Neural cell (in vitro differentiated cells): ENCODE data around the gene S100A5. TPM values are rescaled to one million over a fixed set of nuclear protein-coding genes. Genes with fewer than 3 reads are reported as not detected.

Source experiments
- H2AFZ ChIP-seq: fragments of 200-600, 300-800 bp; sonication (generic), shearing (Covaris generic); 2 replicates; pipeline ENCODE4 v1.6.0; 2014; ENCODE audit warnings: low read depth, mild to moderate bottlenecking, antibody characterized with exemption, low read length, moderate library complexity
- H3F3A ChIP-seq: fragments of 200-600 bp; shearing (Covaris generic); 2 replicates; pipeline ENCODE4 v1.6.1; 2016; ENCODE audit warnings: mild to moderate bottlenecking, moderate library complexity, mixed read lengths, antibody characterized with exemption, low read length; ENCODE audit not compliant: insufficient read depth, poor library complexity, severe bottlenecking
- H3K27ac ChIP-seq: fragments of 200-600, 300-800 bp; sonication (generic), shearing (Covaris generic); 2 replicates; pipeline ENCODE4 v1.5.1; 2014; ENCODE audit warnings: mild to moderate bottlenecking, low read length, moderate library complexity
- H3K27me3 ChIP-seq: fragments of 300-800, 200-600 bp; sonication (generic), shearing (Covaris generic); 2 replicates; pipeline ENCODE4 v1.6.0; 2014; ENCODE audit warnings: mild to moderate bottlenecking, low read depth, low read length, moderate library complexity; ENCODE audit not compliant: insufficient read depth
- H3K36me3 ChIP-seq: fragments of 300-800, 200-600 bp; sonication (generic), shearing (Covaris generic); 2 replicates; pipeline ENCODE4 v1.5.1; 2014; ENCODE audit warnings: mild to moderate bottlenecking, antibody characterized with exemption, low read length, moderate library complexity; ENCODE audit not compliant: insufficient read depth
- H3K4me2 ChIP-seq: fragments of 300-800, 200-600 bp; sonication (generic), shearing (Covaris generic); 2 replicates; pipeline ENCODE4 v1.6.0; 2014; ENCODE audit warnings: mild to moderate bottlenecking, low read length
- H3K4me3 ChIP-seq: fragments of 300-800, 200-600 bp; sonication (generic), shearing (Covaris generic); 2 replicates; pipeline ENCODE4 v1.5.1; 2014; ENCODE audit warnings: mild to moderate bottlenecking, low read length, moderate library complexity
- H3K79me2 ChIP-seq: fragments of 200-600 bp; shearing (Covaris generic); replicated peaks from 2 replicates; pipeline ENCODE4 v1.6.0; 2014; ENCODE audit warnings: mild to moderate bottlenecking, low read length, moderate library complexity; ENCODE audit not compliant: insufficient read depth
- H3K9ac ChIP-seq: fragments of 300-800, 200-600 bp; sonication (generic), shearing (Covaris generic); 2 replicates; pipeline ENCODE4 v1.6.1; 2016; ENCODE audit warnings: mild to moderate bottlenecking, low read length, mixed read lengths
- H3K9me2 ChIP-seq: fragments of 200-600 bp; shearing (Covaris generic); 2 replicates; pipeline ENCODE4 v1.6.1; 2016; ENCODE audit warnings: mild to moderate bottlenecking, low read length, mixed read lengths; ENCODE audit not compliant: insufficient read depth
- H3K9me3 ChIP-seq: fragments of 200-600, 300-800 bp; sonication (generic), shearing (Covaris generic); 2 replicates; pipeline ENCODE4 v1.6.1; 2016; ENCODE audit warnings: mild to moderate bottlenecking, mixed run types, low read length, moderate library complexity, mixed read lengths
- H4K20me1 ChIP-seq: fragments of 200-600 bp; shearing (Covaris generic); 2 replicates; pipeline ENCODE4 v1.6.1; 2016; ENCODE audit warnings: mild to moderate bottlenecking, mixed run types; ENCODE audit not compliant: insufficient read depth
- EP300 ChIP-seq: fragments of 450-650 bp; conservative IDR thresholded peaks from 2 replicates; pipeline ENCODE4 v1.6.1; 2014; ENCODE audit warnings: antibody characterized with exemption, mild to moderate bottlenecking, moderate library complexity; ENCODE audit not compliant: poor library complexity, severe bottlenecking
- EZH2 ChIP-seq: fragments of 200-600, 300-800 bp; shearing (Covaris generic), sonication (generic); IDR thresholded peaks from 2 replicates; pipeline ENCODE4 v1.6.1; 2014; ENCODE audit warnings: antibody characterized with exemption, low read length, borderline replicate concordance, mild to moderate bottlenecking; ENCODE audit not compliant: insufficient read depth, poor library complexity, severe bottlenecking
- MXI1 ChIP-seq: fragments of 450-650 bp; conservative IDR thresholded peaks from 2 replicates; pipeline ENCODE4 v1.6.1; 2014; ENCODE audit warnings: antibody characterized with exemption, mild to moderate bottlenecking; ENCODE audit not compliant: poor library complexity, severe bottlenecking
- POLR2AphosphoS5 ChIP-seq: IDR thresholded peaks from 2 replicates; pipeline ENCODE4 v1.6.1; 2012
- RAD21 ChIP-seq: fragments of 450-650 bp; conservative IDR thresholded peaks from 2 replicates; pipeline ENCODE4 v1.6.1; 2014; ENCODE audit warnings: antibody characterized with exemption, mild to moderate bottlenecking, moderate library complexity
- SMC3 ChIP-seq: fragments of 450-650 bp; conservative IDR thresholded peaks from 2 replicates; pipeline ENCODE4 v1.6.1; 2014; ENCODE audit warnings: antibody characterized with exemption, mild to moderate bottlenecking, moderate library complexity; ENCODE audit not compliant: poor library complexity
- TAF1 ChIP-seq: IDR thresholded peaks from 2 replicates; pipeline ENCODE4 v1.6.1; 2012; ENCODE audit warnings: low read depth
- polyA plus RNA-seq: library from polyadenylated mRNA; depleted of rRNA; stranded (reverse); fragments of >200 nt; gene quantifications from 2 replicates; pipeline ENCODE4 v1.2.3, GENCODE V29; 2014
- TF ChIP-seq, protein P1 (sequence below): IDR thresholded peaks from 2 replicates; pipeline ENCODE4 v1.6.1; 2012; ENCODE audit warnings: borderline replicate concordance
- TF ChIP-seq, protein P2 (sequence below): fragments of 450-650 bp; IDR thresholded peaks from 2 replicates; pipeline ENCODE4 v1.5.1; 2014; ENCODE audit warnings: antibody characterized with exemption, mild to moderate bottlenecking, moderate library complexity; ENCODE audit not compliant: poor library complexity, severe bottlenecking

The S100A5 gene
- polyA plus RNA-seq, 1 donor from 2014 or later, result not detected

- Histone ChIP-seq H3F3A (no peaks in the 10 kb centered on the region), H3K79me2 (no peaks in the 10 kb centered on the region), H3K4me3 (no peak within 1 kb of the TSS), H3K36me3 (no peaks in the 10 kb centered on the region), H3K9me3 (no peaks in the 10 kb centered on the region), H3K27me3 (no peaks in the 10 kb centered on the region), H2AFZ (no peak within 1 kb of the TSS), H3K9me2 (no peaks in the 10 kb centered on the region), H3K9ac (no peak within 1 kb of the TSS), H4K20me1 (no peaks in the 10 kb centered on the region), H3K27ac (no peak within 1 kb of the TSS), H3K4me2 (no peak within 1 kb of the TSS)
- TF ChIP-seq, protein P1, sequence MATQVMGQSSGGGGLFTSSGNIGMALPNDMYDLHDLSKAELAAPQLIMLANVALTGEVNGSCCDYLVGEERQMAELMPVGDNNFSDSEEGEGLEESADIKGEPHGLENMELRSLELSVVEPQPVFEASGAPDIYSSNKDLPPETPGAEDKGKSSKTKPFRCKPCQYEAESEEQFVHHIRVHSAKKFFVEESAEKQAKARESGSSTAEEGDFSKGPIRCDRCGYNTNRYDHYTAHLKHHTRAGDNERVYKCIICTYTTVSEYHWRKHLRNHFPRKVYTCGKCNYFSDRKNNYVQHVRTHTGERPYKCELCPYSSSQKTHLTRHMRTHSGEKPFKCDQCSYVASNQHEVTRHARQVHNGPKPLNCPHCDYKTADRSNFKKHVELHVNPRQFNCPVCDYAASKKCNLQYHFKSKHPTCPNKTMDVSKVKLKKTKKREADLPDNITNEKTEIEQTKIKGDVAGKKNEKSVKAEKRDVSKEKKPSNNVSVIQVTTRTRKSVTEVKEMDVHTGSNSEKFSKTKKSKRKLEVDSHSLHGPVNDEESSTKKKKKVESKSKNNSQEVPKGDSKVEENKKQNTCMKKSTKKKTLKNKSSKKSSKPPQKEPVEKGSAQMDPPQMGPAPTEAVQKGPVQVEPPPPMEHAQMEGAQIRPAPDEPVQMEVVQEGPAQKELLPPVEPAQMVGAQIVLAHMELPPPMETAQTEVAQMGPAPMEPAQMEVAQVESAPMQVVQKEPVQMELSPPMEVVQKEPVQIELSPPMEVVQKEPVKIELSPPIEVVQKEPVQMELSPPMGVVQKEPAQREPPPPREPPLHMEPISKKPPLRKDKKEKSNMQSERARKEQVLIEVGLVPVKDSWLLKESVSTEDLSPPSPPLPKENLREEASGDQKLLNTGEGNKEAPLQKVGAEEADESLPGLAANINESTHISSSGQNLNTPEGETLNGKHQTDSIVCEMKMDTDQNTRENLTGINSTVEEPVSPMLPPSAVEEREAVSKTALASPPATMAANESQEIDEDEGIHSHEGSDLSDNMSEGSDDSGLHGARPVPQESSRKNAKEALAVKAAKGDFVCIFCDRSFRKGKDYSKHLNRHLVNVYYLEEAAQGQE, result no peak
- no peak for TF ChIP-seq POLR2AphosphoS5
- no peak for TF ChIP-seq RAD21
- TF ChIP-seq MXI1, result no peak
Observed at GRCh38 chr1:153565529-153566374, 25.0 kb upstream of the S100A5 start, which contains the start of gene S100A2. TSS of gene S100A2 (minus strand) at chr1:153565844. CDS start at chr1:153563877, 1,967 bp downstream.

GRCh38 chr1:153563991-153564390 lies 23.3 kb upstream of the S100A5 start:
- no peaks in the 10 kb centered on the region for H3F3A ChIP-seq
- H3K9ac ChIP-seq, result no peak overlapping the region
- TF ChIP-seq EP300 (no peak), MXI1 (no peak), RAD21 (no peak), SMC3 (no peak), EZH2 (no peak), TAF1 (no peak), POLR2AphosphoS5 (no peak)
- TF ChIP-seq, protein P1, result no peak
- TF ChIP-seq, protein P2, sequence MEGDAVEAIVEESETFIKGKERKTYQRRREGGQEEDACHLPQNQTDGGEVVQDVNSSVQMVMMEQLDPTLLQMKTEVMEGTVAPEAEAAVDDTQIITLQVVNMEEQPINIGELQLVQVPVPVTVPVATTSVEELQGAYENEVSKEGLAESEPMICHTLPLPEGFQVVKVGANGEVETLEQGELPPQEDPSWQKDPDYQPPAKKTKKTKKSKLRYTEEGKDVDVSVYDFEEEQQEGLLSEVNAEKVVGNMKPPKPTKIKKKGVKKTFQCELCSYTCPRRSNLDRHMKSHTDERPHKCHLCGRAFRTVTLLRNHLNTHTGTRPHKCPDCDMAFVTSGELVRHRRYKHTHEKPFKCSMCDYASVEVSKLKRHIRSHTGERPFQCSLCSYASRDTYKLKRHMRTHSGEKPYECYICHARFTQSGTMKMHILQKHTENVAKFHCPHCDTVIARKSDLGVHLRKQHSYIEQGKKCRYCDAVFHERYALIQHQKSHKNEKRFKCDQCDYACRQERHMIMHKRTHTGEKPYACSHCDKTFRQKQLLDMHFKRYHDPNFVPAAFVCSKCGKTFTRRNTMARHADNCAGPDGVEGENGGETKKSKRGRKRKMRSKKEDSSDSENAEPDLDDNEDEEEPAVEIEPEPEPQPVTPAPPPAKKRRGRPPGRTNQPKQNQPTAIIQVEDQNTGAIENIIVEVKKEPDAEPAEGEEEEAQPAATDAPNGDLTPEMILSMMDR, result no peak
- H3K27me3 ChIP-seq, result no peaks in the 10 kb centered on the region
- H3K4me2 ChIP-seq, result no peak overlapping the region
- H4K20me1 ChIP-seq, result no peaks in the 10 kb centered on the region
- no peak overlapping the region for H3K4me3 ChIP-seq
- H3K36me3 ChIP-seq, result no peaks in the 10 kb centered on the region
- H3K9me3 ChIP-seq, result no peaks in the 10 kb centered on the region
- H3K79me2 ChIP-seq, result no peaks in the 10 kb centered on the region
- no peak overlapping the region for H3K27ac ChIP-seq
- no peaks in the 10 kb centered on the region for H3K9me2 ChIP-seq
- H2AFZ ChIP-seq, result no peak overlapping the region
